HG03097 (cell line): ENCODE data around the gene MAGI1.
A peak's percentile ranks its signal among the peaks of the same experiment; 100 is the strongest.

Source experiments
- ATAC-seq: cut with Tn5 transposase; IDR thresholded peaks from one replicate; pipeline ENCODE4 v1.9.1; 2021; ENCODE audit not compliant: unreplicated experiment, low FRiP score

MAGI1 gene

GRCh38 chr3:65979162-65979561 is 59.6 kb downstream of the MAGI1 start:
- ATAC-seq, result no peak

- ATAC-seq, result no peak
Measured at GRCh38 chr3:65978116-65978515, 60.6 kb downstream of the MAGI1 start.

GRCh38 chr3:65975032-65975431 is 63.7 kb downstream of the MAGI1 start:
- ATAC-seq, result no peak

- no peak for ATAC-seq
Measured at GRCh38 chr3:65974509-65974908, 64.2 kb downstream of the MAGI1 start.

GRCh38 chr3:65972765-65973164 is 66.0 kb downstream of the MAGI1 start:
- no peak for ATAC-seq

GRCh38 chr3:65971293-65972252 is 67.1 kb downstream of the MAGI1 start:
- ATAC-seq, result no peak

GRCh38 chr3:65968996-65969395 is 69.7 kb downstream of the MAGI1 start:
- no peak for ATAC-seq

- ATAC-seq, result no peak
Measured at GRCh38 chr3:65967451-65967850, 71.3 kb downstream of the MAGI1 start.

- no peak for ATAC-seq
Measured at GRCh38 chr3:65964838-65965237, 73.9 kb downstream of the MAGI1 start.

- peak; percentile 93 for ATAC-seq
Measured at GRCh38 chr3:65963787-65964677, 74.7 kb downstream of the MAGI1 start.

- no peak for ATAC-seq
Measured at GRCh38 chr3:65961733-65962132, 77.0 kb downstream of the MAGI1 start.

GRCh38 chr3:65961128-65961527 is 77.6 kb downstream of the MAGI1 start:
- ATAC-seq, result no peak

- no peak for ATAC-seq
Measured at GRCh38 chr3:65960087-65960486, 78.6 kb downstream of the MAGI1 start.

GRCh38 chr3:65958216-65958615 is 80.5 kb downstream of the MAGI1 start:
- no peak for ATAC-seq

- ATAC-seq, result no peak
Measured at GRCh38 chr3:65955792-65956477, 82.8 kb downstream of the MAGI1 start.

GRCh38 chr3:65953881-65954733 is 84.6 kb downstream of the MAGI1 start:
- no peak for ATAC-seq

GRCh38 chr3:65953301-65953812 is 85.4 kb downstream of the MAGI1 start:
- ATAC-seq, result no peak

GRCh38 chr3:65952842-65953241 is 85.9 kb downstream of the MAGI1 start:
- no peak for ATAC-seq

GRCh38 chr3:65951836-65952505 is 86.7 kb downstream of the MAGI1 start:
- ATAC-seq, result no peak
